Naive thymus-derived CD4-positive, alpha-beta T cell (primary cell): ENCODE results near the gene TERB1. TPM values are rescaled to one million over a fixed set of nuclear protein-coding genes. Genes with fewer than 3 reads are reported as not detected.

Source experiments
- ATAC-seq: fragments of 150-1000 bp; cut with Tn5 transposase; 2 replicates; pipeline ENCODE4 v1.10.0; 2021; ENCODE audit warnings: mild to moderate bottlenecking, moderate library complexity
- CTCF ChIA-PET: fragments of 350-600 bp; sonication (Branson Sonifier 250); formaldehyde crosslinking; loops from one replicate; lab custom pipeline; 2021; ENCODE audit warnings: antibody characterized with exemption; lab: Charles Lee
- POLR2A ChIA-PET: fragments of 350-600 bp; sonication (Branson Sonifier 250); formaldehyde crosslinking; loops from one replicate; lab custom pipeline; 2021; ENCODE audit warnings: antibody characterized with exemption, inconsistent platforms; lab: Charles Lee
- DNase-seq, 9 donors: peaks; one replicate each; pipeline versions ENCODE4 v3.0.0 to v3.0.0-alpha.2; 2020 to 2022; ENCODE audit warnings: mixed read lengths in 1 of 9
- H3K27ac ChIP-seq: one replicate; pipeline ENCODE4 v1.7.0; 2013; ENCODE audit warnings: mild to moderate bottlenecking, low read depth, low read length, moderate library complexity
- H3K27me3 ChIP-seq, 2 donors: one replicate each; pipeline ENCODE4 v1.7.0; 2013; ENCODE audit warnings: low read length in 2 of 2, mild to moderate bottlenecking in 2 of 2, moderate library complexity in 2 of 2; ENCODE audit not compliant: control insufficient read depth in 2 of 2, insufficient read depth in 2 of 2
- H3K36me3 ChIP-seq, 3 experiments: 1 replicate in 2 of 3; 2 replicates in 1 of 3; pipeline ENCODE4 v1.7.0; 2013; ENCODE audit warnings: low read length in 3 of 3, mild to moderate bottlenecking in 3 of 3, moderate library complexity in 1 of 3; ENCODE audit not compliant: insufficient read depth in 3 of 3, control insufficient read depth in 2 of 3
- H3K4me1 ChIP-seq, 2 donors: one replicate each; pipeline ENCODE4 v1.7.0; 2013; ENCODE audit warnings: low read length in 2 of 2, mild to moderate bottlenecking in 2 of 2, moderate library complexity in 1 of 2; ENCODE audit not compliant: control insufficient read depth in 2 of 2, insufficient read depth in 2 of 2
- H3K4me3 ChIP-seq: 2 replicates; pipeline ENCODE4 v1.7.0; 2013; ENCODE audit warnings: mild to moderate bottlenecking, low read length
- H3K9me3 ChIP-seq, 3 experiments: 1 replicate in 2 of 3; 2 replicates in 1 of 3; pipeline ENCODE4 v1.7.0; 2013; ENCODE audit warnings: low read length in 3 of 3; ENCODE audit not compliant: control insufficient read depth in 2 of 3
- H3K27ac Mint-ChIP-seq, 9 donors: one replicate each; pipeline ENCODE4 v1.8.0; 2020 to 2022; ENCODE audit warnings: mixed read lengths in 9 of 9, mild to moderate bottlenecking in 8 of 9, moderate library complexity in 5 of 9, inconsistent platforms in 2 of 9
- H3K27me3 Mint-ChIP-seq, 5 donors: one replicate each; pipeline ENCODE4 v1.8.0; 2021 to 2022; ENCODE audit warnings: mixed read lengths in 5 of 5, mild to moderate bottlenecking in 1 of 5
- H3K36me3 Mint-ChIP-seq, 5 donors: one replicate each; pipeline ENCODE4 v1.8.0; 2020 to 2022; ENCODE audit warnings: mixed read lengths in 5 of 5, mild to moderate bottlenecking in 3 of 5, inconsistent platforms in 1 of 5
- H3K4me1 Mint-ChIP-seq, 7 donors: one replicate each; pipeline ENCODE4 v1.8.0; 2020 to 2022; ENCODE audit warnings: mixed read lengths in 7 of 7, mild to moderate bottlenecking in 3 of 7, inconsistent platforms in 1 of 7
- H3K4me3 Mint-ChIP-seq, 10 donors: one replicate each; pipeline ENCODE4 v1.8.0; 2020 to 2022; ENCODE audit warnings: mild to moderate bottlenecking in 10 of 10, mixed read lengths in 10 of 10, moderate library complexity in 6 of 10, inconsistent platforms in 2 of 10
- H3K9me3 Mint-ChIP-seq, 11 donors: one replicate each; pipeline ENCODE4 v1.8.0; 2020 to 2022; ENCODE audit warnings: mixed read lengths in 11 of 11, mild to moderate bottlenecking in 4 of 11, inconsistent platforms in 1 of 11, moderate library complexity in 1 of 11
- intact Hi-C, 2 donors: fragments of 100-400 bp; cut with micrococcal nuclease; formaldehyde crosslinking; loops; one replicate each; pipeline ENCODE4 v1.15.1; 2023
- polyA plus RNA-seq, 2 donors: library from polyadenylated mRNA; unstranded; fragments of 300-500 nt; fragmentation: Illumina TruSeq; gene quantifications; one replicate each; pipeline ENCODE4 v1.2.3, GENCODE V29; 2021
- total RNA-seq, 6 experiments: library from RNA in 5 of 6; stranded (reverse) in 5 of 6; gene quantifications; 1 replicate in 5 of 6; 2 replicates in 1 of 6; pipeline ENCODE4 v1.2.3 and lab custom pipeline; 2021 to 2026

TERB1 gene
- total and polyA plus RNA-seq, 7 experiments from 2014 or later = 0.16 to 0.83 (median 0.37) TPM; not detected in 3

DNA sequence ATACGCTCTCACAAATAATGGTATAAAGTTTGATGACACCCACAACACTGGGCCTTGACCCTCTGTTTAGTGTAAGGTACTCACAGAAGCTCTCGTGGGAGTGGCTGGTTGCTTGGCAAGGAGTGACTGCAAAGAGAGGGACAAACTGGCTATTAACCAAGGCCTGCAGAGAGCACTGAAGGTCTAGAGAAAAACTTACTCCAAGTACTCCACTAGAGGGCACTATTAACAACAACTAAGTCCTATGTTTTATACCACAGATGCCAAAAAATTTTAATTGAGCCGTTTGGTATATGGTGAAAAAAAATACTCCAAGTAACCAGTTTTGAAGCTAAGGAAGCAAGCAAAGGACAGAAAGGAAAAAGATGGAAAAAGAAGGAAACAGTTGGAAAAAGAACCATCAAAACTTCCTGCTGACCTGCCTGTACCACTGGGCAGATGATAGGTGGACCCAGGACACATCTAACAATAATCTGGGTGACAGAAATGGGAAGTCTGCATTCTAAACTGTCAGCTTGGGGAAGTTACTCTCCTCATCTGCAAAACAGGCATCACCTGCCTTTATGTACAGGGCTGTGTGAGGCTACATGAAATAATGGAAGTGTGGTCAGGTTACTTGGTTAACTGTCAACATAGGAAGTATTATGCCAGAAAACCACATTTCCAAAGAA, 73.1 kb downstream of the TERB1 start:
- no peaks in the 10 kb centered on the region for H3K9me3 ChIP-seq
- H3K36me3 Mint-ChIP-seq = peaks cover 16 to 58% (median 35%) of the 10 kb centered on the region in 5 donors
- intact Hi-C loops = loop anchor here (1.0 to 5.0 kb wide), 8 partner anchors 23 to 322 kb away; partner anchors contain the start of genes CMTM4 (in 1 of the 2) and DYNC1LI2 (in 1 of the 2)
- H3K4me3 Mint-ChIP-seq = no peak overlapping the region
- DNase-seq = peak in 6 of 9 donors; percentile 26 to 56 (median 44)
- no peaks in the 10 kb centered on the region for H3K4me1 ChIP-seq
- peaks cover 0 to 2% (median 0%) of the 10 kb centered on the region in 11 donors for H3K9me3 Mint-ChIP-seq
- no peaks in the 10 kb centered on the region for H3K27me3 ChIP-seq
- ChIA-PET POLR2A (interaction anchor here (0.6 kb wide), 1 partner anchor 100 kb away, joined by 6 read pairs; no protein-coding TSS in a partner anchor), CTCF (interaction anchor here (0.6 to 4.2 kb wide), 10 partner anchors 10 to 321 kb away, joined by 3 to 14 read pairs (median 4); partner anchors contain the start of genes CMTM4 and DYNC1LI2)
- peak overlapping the region in 6 of 9 donors; percentile 11 to 86 (median 72) for H3K27ac Mint-ChIP-seq
- H3K4me3 ChIP-seq = no peak overlapping the region
- peak; percentile 92 for ATAC-seq
- peaks cover 5 to 9% (median 5%) of the 10 kb centered on the region in 7 donors for H3K4me1 Mint-ChIP-seq
- peaks cover 14 to 85% (median 24%) of the 10 kb centered on the region in 3 experiments for H3K36me3 ChIP-seq
- no peak overlapping the region for H3K27ac ChIP-seq
- no peaks in the 10 kb centered on the region for H3K27me3 Mint-ChIP-seq

DNA sequence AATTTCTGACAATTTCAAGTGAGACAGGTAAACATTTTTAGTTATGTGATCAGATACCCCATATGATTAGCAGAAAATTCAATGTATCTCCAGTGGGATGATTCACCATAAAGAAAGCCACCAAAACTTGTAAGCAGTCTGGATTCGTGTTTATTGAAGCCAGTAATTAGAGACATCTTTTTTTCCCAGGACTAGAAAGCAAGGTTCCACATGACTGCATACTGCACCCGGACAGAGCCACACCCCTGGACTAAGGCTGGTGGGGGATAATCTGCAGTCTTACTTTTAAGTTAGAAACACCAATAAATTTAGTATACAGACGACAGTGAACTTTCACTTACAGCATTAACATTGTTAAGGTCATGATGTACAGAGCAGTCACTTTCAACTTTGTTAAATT, 80.6 kb downstream of the TERB1 start:
- CTCF ChIA-PET = no interaction called here
- peaks cover 6 to 46% (median 9%) of the 10 kb centered on the region in 3 experiments for H3K36me3 ChIP-seq
- DNase-seq (no peak), ATAC-seq (no peak)
- no peaks in the 10 kb centered on the region for H3K27me3 ChIP-seq
- peaks cover 0 to 2% (median 0%) of the 10 kb centered on the region in 11 donors for H3K9me3 Mint-ChIP-seq
- no peaks in the 10 kb centered on the region for H3K27me3 Mint-ChIP-seq
- peak overlapping the region in 1 of 9 donors; percentile 31 for H3K27ac Mint-ChIP-seq
- peaks cover 7 to 23% (median 18%) of the 10 kb centered on the region in 5 donors for H3K36me3 Mint-ChIP-seq
- no peaks in the 10 kb centered on the region for H3K4me1 Mint-ChIP-seq
- no peaks in the 10 kb centered on the region for H3K9me3 ChIP-seq
- intact Hi-C loops = no loop called here
- POLR2A ChIA-PET = interaction anchor here (0.6 kb wide), 1 partner anchor 298 kb away, joined by 3 read pairs; no protein-coding TSS in a partner anchor
- H3K4me1 ChIP-seq = no peaks in the 10 kb centered on the region
- H3K4me3 Mint-ChIP-seq = no peak overlapping the region
- no peak overlapping the region for H3K27ac ChIP-seq
- no peak overlapping the region for H3K4me3 ChIP-seq

GRCh38 chr16:66719246-66719645, 82.1 kb downstream of the TERB1 start:
- ATAC-seq (no peak), DNase-seq (no peak)
- CTCF ChIA-PET = no interaction called here
- Mint-ChIP-seq H3K27me3 (no peaks in the 10 kb centered on the region), H3K4me1 (no peaks in the 10 kb centered on the region), H3K9me3 (peaks cover 0 to 2% (median 0%) of the 10 kb centered on the region in 11 donors), H3K27ac (no peak overlapping the region), H3K36me3 (peaks cover 7 to 15% (median 13%) of the 10 kb centered on the region in 5 donors), H3K4me3 (no peak overlapping the region)
- intact Hi-C loops = no loop called here
- Histone ChIP-seq H3K4me1 (no peaks in the 10 kb centered on the region), H3K27ac (no peak overlapping the region), H3K4me3 (no peak overlapping the region), H3K36me3 (peaks cover 5 to 31% (median 9%) of the 10 kb centered on the region in 3 experiments), H3K27me3 (no peaks in the 10 kb centered on the region), H3K9me3 (no peaks in the 10 kb centered on the region)
- POLR2A ChIA-PET = no interaction called here

- no peak overlapping the region for H3K4me3 ChIP-seq
- H3K9me3 Mint-ChIP-seq = no peaks in the 10 kb centered on the region
- H3K36me3 ChIP-seq = peaks cover 0 to 16% (median 5%) of the 10 kb centered on the region in 3 experiments
- no peak overlapping the region for H3K4me3 Mint-ChIP-seq
- H3K27me3 ChIP-seq = no peaks in the 10 kb centered on the region
- no peaks in the 10 kb centered on the region for H3K4me1 Mint-ChIP-seq
- DNase-seq (no peak), ATAC-seq (no peak)
- intact Hi-C loops = no loop called here
- H3K36me3 Mint-ChIP-seq = peaks cover 0 to 3% (median 0%) of the 10 kb centered on the region in 5 donors
- no peak overlapping the region for H3K27ac Mint-ChIP-seq
- ChIA-PET POLR2A (interaction anchor here (0.7 kb wide), 1 partner anchor 67 kb away, joined by 3 read pairs; no protein-coding TSS in a partner anchor), CTCF (no interaction called here)
- no peaks in the 10 kb centered on the region for H3K27me3 Mint-ChIP-seq
- no peak overlapping the region for H3K27ac ChIP-seq
- H3K9me3 ChIP-seq = no peaks in the 10 kb centered on the region
- no peaks in the 10 kb centered on the region for H3K4me1 ChIP-seq
Measured at GRCh38 chr16:66717776-66718175, 83.6 kb downstream of the TERB1 start.

- Mint-ChIP-seq H3K4me3 (no peak overlapping the region), H3K36me3 (peaks cover 0 to 5% (median 4%) of the 10 kb centered on the region in 5 donors), H3K27me3 (peaks cover 0 to 3% (median 0%) of the 10 kb centered on the region in 5 donors), H3K4me1 (no peaks in the 10 kb centered on the region), H3K9me3 (peaks cover 0 to 5% (median 0%) of the 10 kb centered on the region in 11 donors), H3K27ac (peak overlapping the region in 1 of 9 donors; percentile 26)
- peak; percentile 62 for ATAC-seq
- Histone ChIP-seq H3K36me3 (peaks cover 0 to 11% (median 4%) of the 10 kb centered on the region in 3 experiments), H3K27me3 (no peaks in the 10 kb centered on the region), H3K9me3 (no peaks in the 10 kb centered on the region), H3K4me1 (no peaks in the 10 kb centered on the region), H3K4me3 (no peak overlapping the region), H3K27ac (no peak overlapping the region)
- POLR2A ChIA-PET = no interaction called here
- intact Hi-C loops = no loop called here
- CTCF ChIA-PET = interaction anchor here (0.6 kb wide), 1 partner anchor 21 kb away, joined by 3 read pairs; no protein-coding TSS in a partner anchor
- DNase-seq = no peak
Measured at GRCh38 chr16:66717112-66717675, 84.2 kb downstream of the TERB1 start.

- Histone ChIP-seq H3K27ac (no peak overlapping the region), H3K36me3 (no peaks in the 10 kb centered on the region), H3K4me1 (no peaks in the 10 kb centered on the region), H3K9me3 (no peaks in the 10 kb centered on the region), H3K27me3 (no peaks in the 10 kb centered on the region), H3K4me3 (no peak overlapping the region)
- H3K9me3 Mint-ChIP-seq = peaks cover 0 to 5% (median 0%) of the 10 kb centered on the region in 11 donors
- DNase-seq (no peak), ATAC-seq (no peak)
- POLR2A ChIA-PET = interaction anchor here (0.5 to 0.6 kb wide), 2 partner anchors 69 to 154 kb away, joined by 3 read pairs; no protein-coding TSS in a partner anchor
- H3K4me1 Mint-ChIP-seq = no peaks in the 10 kb centered on the region
- H3K27me3 Mint-ChIP-seq = peaks cover 0 to 4% (median 0%) of the 10 kb centered on the region in 5 donors
- peaks cover 0 to 5% (median 4%) of the 10 kb centered on the region in 5 donors for H3K36me3 Mint-ChIP-seq
- H3K27ac Mint-ChIP-seq = peak overlapping the region in 2 of 9 donors; percentile 40 to 48
- intact Hi-C loops = no loop called here
- CTCF ChIA-PET = interaction anchor here (0.7 kb wide), 1 partner anchor 897 kb away, joined by 3 read pairs; no protein-coding TSS in a partner anchor
- H3K4me3 Mint-ChIP-seq = no peak overlapping the region
Measured at GRCh38 chr16:66714654-66715307, 86.6 kb downstream of the TERB1 start.
